GM21360 (cell line): Measurements from ENCODE around the gene TBX15.

ENCODE experiments used
- ATAC-seq: cut with Tn5 transposase; IDR thresholded peaks from one replicate; pipeline ENCODE4 v1.9.1; 2021; ENCODE audit warnings: mild to moderate bottlenecking, moderate library complexity; ENCODE audit not compliant: unreplicated experiment

TBX15 gene

GRCh38 chr1:118900643-118901440, 87.3 kb downstream of the TBX15 start:
- ATAC-seq: no peak

- ATAC-seq: no peak
Measured at GRCh38 chr1:118899340-118899739, 88.8 kb downstream of the TBX15 start.

- no peak for ATAC-seq
Measured at GRCh38 chr1:118898712-118899111, 89.4 kb downstream of the TBX15 start.

- ATAC-seq: no peak
Measured at GRCh38 chr1:118896416-118896815, 91.7 kb downstream of the TBX15 start.

GRCh38 chr1:118894836-118895235, 93.3 kb downstream of the TBX15 start:
- ATAC-seq: no peak

GRCh38 chr1:118890851-118891384, 97.2 kb downstream of the TBX15 start:
- no peak for ATAC-seq

- no peak for ATAC-seq
Measured at GRCh38 chr1:118884946-118885345, 103.2 kb downstream of the TBX15 start.

- no peak for ATAC-seq
Measured at GRCh38 chr1:118881751-118882150, 106.4 kb downstream of the TBX15 start.

GRCh38 chr1:118878661-118879060, 109.5 kb downstream of the TBX15 start:
- no peak for ATAC-seq

GRCh38 chr1:118877668-118878396, 110.3 kb downstream of the TBX15 start:
- ATAC-seq: no peak

GRCh38 chr1:118871582-118872171, 116.5 kb downstream of the TBX15 start:
- no peak for ATAC-seq

GRCh38 chr1:118868387-118868786, 119.8 kb downstream of the TBX15 start:
- ATAC-seq: no peak

- ATAC-seq: no peak
Measured at GRCh38 chr1:118866330-118866729, 121.8 kb downstream of the TBX15 start.

- no peak for ATAC-seq
Measured at GRCh38 chr1:118863688-118864087, 124.5 kb downstream of the TBX15 start.

GRCh38 chr1:118862755-118863154, 125.4 kb downstream of the TBX15 start:
- no peak for ATAC-seq

- no peak for ATAC-seq
Measured at GRCh38 chr1:118861216-118861615, 126.9 kb downstream of the TBX15 start.

GRCh38 chr1:118859999-118860398, 128.1 kb downstream of the TBX15 start:
- no peak for ATAC-seq

- ATAC-seq: no peak
Measured at GRCh38 chr1:118846443-118846842, 141.7 kb downstream of the TBX15 start.

- no peak for ATAC-seq
Measured at GRCh38 chr1:118842452-118843201, 145.5 kb downstream of the TBX15 start.

- ATAC-seq: no peak
Measured at GRCh38 chr1:118841521-118841920, 146.6 kb downstream of the TBX15 start.
